H9 (cell line): ENCODE measurements around the gene SCYGR4. TPM values are rescaled to one million over a fixed set of nuclear protein-coding genes. Genes with fewer than 3 reads are reported as not detected.

ENCODE experiments used
- DNase-seq: peaks from one replicate; pipeline ENCODE4 v3.0.0-alpha.2; 2017
- H2AFZ ChIP-seq: one replicate; pipeline ENCODE4 v1.6.1; 2013; ENCODE audit warnings: mild to moderate bottlenecking, low read length, control low read depth, moderate library complexity
- H2AK5ac ChIP-seq: 2 replicates; pipeline ENCODE4 v1.6.1; 2013; ENCODE audit warnings: low read length, control low read depth, mixed read lengths; ENCODE audit not compliant: insufficient read length
- H2BK120ac ChIP-seq: one replicate; pipeline ENCODE4 v1.6.1; 2013; ENCODE audit warnings: low read depth, mild to moderate bottlenecking, low read length, control low read depth, inconsistent platforms; ENCODE audit not compliant: poor library complexity, severe bottlenecking
- H2BK12ac ChIP-seq: 2 replicates; pipeline ENCODE4 v1.6.1; 2013; ENCODE audit warnings: low read length, control low read depth, mixed read lengths, low read depth; ENCODE audit not compliant: insufficient read length
- H2BK15ac ChIP-seq: 2 replicates; pipeline ENCODE4 v1.6.1; 2013; ENCODE audit warnings: low read depth, low read length, control low read depth
- H2BK20ac ChIP-seq: one replicate; pipeline ENCODE4 v1.6.1; 2013; ENCODE audit warnings: low read depth, mild to moderate bottlenecking, low read length, control low read depth, inconsistent platforms; ENCODE audit not compliant: poor library complexity, severe bottlenecking
- H2BK5ac ChIP-seq: 2 replicates; pipeline ENCODE4 v1.6.1; 2013; ENCODE audit warnings: low read length, control low read depth, mixed read lengths; ENCODE audit not compliant: insufficient read length
- H3K14ac ChIP-seq: 2 replicates; pipeline ENCODE4 v1.6.1; 2013; ENCODE audit warnings: low read length, control low read depth; ENCODE audit not compliant: insufficient read depth
- H3K18ac ChIP-seq: 2 replicates; pipeline ENCODE4 v1.6.1; 2013; ENCODE audit warnings: low read depth, mild to moderate bottlenecking, mixed read lengths, low read length, control low read depth; ENCODE audit not compliant: insufficient read length
- H3K23ac ChIP-seq: 2 replicates; pipeline ENCODE4 v1.6.1; 2013; ENCODE audit warnings: low read length, control low read depth, mixed read lengths, low read depth; ENCODE audit not compliant: insufficient read length
- H3K23me2 ChIP-seq: 2 replicates; pipeline ENCODE4 v1.6.1; 2013; ENCODE audit warnings: low read depth, mild to moderate bottlenecking, mixed read lengths, low read length, control low read depth; ENCODE audit not compliant: insufficient read length, poor library complexity, severe bottlenecking
- H3K27ac ChIP-seq: 2 replicates; pipeline ENCODE4 v1.5.1; 2013; ENCODE audit warnings: low read length, control low read depth, mixed read lengths, low read depth; ENCODE audit not compliant: insufficient read length
- H3K27me3 ChIP-seq: 2 replicates; pipeline ENCODE4 v1.6.1; 2013; ENCODE audit warnings: low read length, control low read depth, inconsistent platforms; ENCODE audit not compliant: insufficient read depth
- H3K4ac ChIP-seq: 2 replicates; pipeline ENCODE4 v1.6.1; 2013; ENCODE audit warnings: low read depth, mild to moderate bottlenecking, control low read depth, inconsistent platforms, low read length, moderate library complexity
- H3K4me1 ChIP-seq: 2 replicates; pipeline ENCODE4 v1.6.1; 2013; ENCODE audit warnings: low read length, control low read depth, inconsistent platforms; ENCODE audit not compliant: insufficient read depth
- H3K4me2 ChIP-seq: 2 replicates; pipeline ENCODE4 v1.6.1; 2013; ENCODE audit warnings: low read length, control low read depth, mixed read lengths; ENCODE audit not compliant: insufficient read length, insufficient read depth
- H3K56ac ChIP-seq: 2 replicates; pipeline ENCODE4 v1.6.1; 2013; ENCODE audit warnings: low read depth, mild to moderate bottlenecking, mixed read lengths, low read length, control low read depth; ENCODE audit not compliant: insufficient read length
- H3K79me1 ChIP-seq: 2 replicates; pipeline ENCODE4 v1.6.1; 2013; ENCODE audit warnings: low read depth, mild to moderate bottlenecking, moderate library complexity, low read length, control low read depth, inconsistent platforms; ENCODE audit not compliant: insufficient read depth, poor library complexity, severe bottlenecking
- H3K79me2 ChIP-seq: 2 replicates; pipeline ENCODE4 v1.6.1; 2013; ENCODE audit warnings: low read length, control low read depth, inconsistent platforms; ENCODE audit not compliant: insufficient read depth
- H3K9ac ChIP-seq: 2 replicates; pipeline ENCODE4 v1.6.1; 2013; ENCODE audit warnings: low read length, control low read depth, mixed read lengths; ENCODE audit not compliant: insufficient read length; ENCODE audit errors: extremely low read depth
- H3K9me3 ChIP-seq: one replicate; pipeline ENCODE4 v1.6.1; 2013; ENCODE audit warnings: low read depth, low read length, inconsistent platforms; ENCODE audit not compliant: control insufficient read depth
- H3T11ph ChIP-seq: one replicate; pipeline ENCODE4 v1.6.1; 2013; ENCODE audit warnings: mild to moderate bottlenecking, low read length, control low read depth, inconsistent platforms
- H4K20me1 ChIP-seq: one replicate; pipeline ENCODE4 v1.6.1; 2013; ENCODE audit not compliant: control insufficient read depth, insufficient read length, insufficient read depth
- H4K5ac ChIP-seq: 2 replicates; pipeline ENCODE4 v1.6.1; 2013; ENCODE audit warnings: low read depth, mild to moderate bottlenecking, mixed read lengths, low read length, control low read depth; ENCODE audit not compliant: insufficient read length
- H4K8ac ChIP-seq: replicated peaks from 2 replicates; pipeline ENCODE4 v1.6.1; 2013; ENCODE audit warnings: low read length, control low read depth, mixed read lengths, low read depth; ENCODE audit not compliant: insufficient read length
- H4K91ac ChIP-seq: 2 replicates; pipeline ENCODE4 v1.6.1; 2013; ENCODE audit warnings: low read depth, mild to moderate bottlenecking, moderate library complexity, mixed read lengths, low read length, control low read depth; ENCODE audit not compliant: insufficient read length
- H3K27ac Mint-ChIP-seq, 3 experiments: 2 replicates in 2 of 3; 3 replicates in 1 of 3; pipeline ENCODE4 v1.8.0; 2020 to 2021; ENCODE audit warnings: mixed read lengths in 3 of 3, mild to moderate bottlenecking in 1 of 3, moderate library complexity in 1 of 3
- H3K27me3 Mint-ChIP-seq: 2 replicates; pipeline ENCODE4 v1.8.0; 2021; ENCODE audit warnings: low read depth, mild to moderate bottlenecking, moderate library complexity, mixed read lengths
- H3K36me3 Mint-ChIP-seq, 3 experiments: 2 replicates in 2 of 3; 3 replicates in 1 of 3; pipeline ENCODE4 v1.8.0; 2020 to 2021; ENCODE audit warnings: low read depth in 3 of 3, mixed read lengths in 3 of 3; ENCODE audit not compliant: insufficient read depth in 1 of 3
- H3K4me1 Mint-ChIP-seq, 2 experiments: 2 replicates each; pipeline ENCODE4 v1.8.0; 2020; ENCODE audit warnings: mixed read lengths in 2 of 2
- H3K4me3 Mint-ChIP-seq, 2 experiments: 2 replicates in 1 of 2; 3 replicates in 1 of 2; pipeline ENCODE4 v1.8.0; 2020 to 2021; ENCODE audit warnings: mild to moderate bottlenecking in 2 of 2, mixed read lengths in 2 of 2, moderate library complexity in 1 of 2
- H3K9me3 Mint-ChIP-seq, 2 experiments: 2 replicates in 1 of 2; 3 replicates in 1 of 2; pipeline ENCODE4 v1.8.0; 2020; ENCODE audit warnings: mild to moderate bottlenecking in 2 of 2, mixed read lengths in 2 of 2, moderate library complexity in 1 of 2
- CTCF ChIP-seq: fragments of 200-600 bp; sonication (generic); conservative IDR thresholded peaks from 3 replicates; pipeline ENCODE4 v1.8.0; 2021; ENCODE audit warnings: antibody characterized with exemption, mild to moderate bottlenecking
- WGBS: extraction: QIAGEN DNeasy Blood & Tissue Kit; methylation state at CpG from one replicate; pipeline ENCODE4 v1.1.7; 2013; ENCODE audit warnings: missing lambda C conversion rate, low lambda C conversion rate, mixed read lengths; ENCODE audit not compliant: insufficient read length; ENCODE audit errors: extremely low coverage; 5-methylcytosine and 5-hydroxymethylcytosine counted together
- total RNA-seq: library from RNA; stranded (reverse); gene quantifications from 2 replicates; pipeline ENCODE4 v1.2.1, GENCODE V29; 2021

The SCYGR4 gene
- total RNA-seq, 1 experiment from 2014 or later: not detected

GRCh38 chr2:227615181-227615580 is 2.1 kb upstream of the SCYGR4 start:
- Histone ChIP-seq H3K56ac (no peak overlapping the region), H3K23me2 (no peaks in the 10 kb centered on the region), H3K27me3 (no peaks in the 10 kb centered on the region; the same call in 1 of the 2 replicates), H3K9ac (no peak overlapping the region), H2BK20ac (no peak overlapping the region), H3K9me3 (no peaks in the 10 kb centered on the region), H3K18ac (no peak overlapping the region), H3K27ac (no peak overlapping the region), H3K4me1 (0 out of 2 replicates have a peak, but pooled peaks cover 5% of the 10 kb centered on the region), H2BK120ac (no peak overlapping the region), H4K5ac (no peak overlapping the region), H3K4ac (no peak overlapping the region), H4K20me1 (no peaks in the 10 kb centered on the region), H3T11ph (no peak overlapping the region), H2BK15ac (no peak overlapping the region), H2BK12ac (no peak overlapping the region), H3K79me1 (no peaks in the 10 kb centered on the region), H2BK5ac (no peak overlapping the region), H4K91ac (no peak overlapping the region), H3K14ac (no peak overlapping the region), H3K23ac (no peak overlapping the region), H4K8ac (no peak overlapping the region), H2AFZ (no peak overlapping the region), H2AK5ac (no peak overlapping the region), H3K79me2 (no peaks in the 10 kb centered on the region), H3K4me2 (no peak overlapping the region)
- Mint-ChIP-seq H3K4me3 (no peak overlapping the region), H3K36me3 (no peaks in the 10 kb centered on the region), H3K27me3 (peaks cover 8% of the 10 kb centered on the region), H3K9me3 (no peaks in the 10 kb centered on the region; a peak in 1 of 5 replicates), H3K4me1 (peaks cover 20 to 21% of the 10 kb centered on the region in 2 experiments), H3K27ac (no peak overlapping the region)
- no peak for DNase-seq
- no CpG with 5 or more reads among the region's 4 CpGs for WGBS
- no peak for TF ChIP-seq CTCF
